SJCRH30 (cell line): ENCODE measurements around the gene ANKRD60. TPM values are rescaled to one million over a fixed set of nuclear protein-coding genes. Genes with fewer than 3 reads are reported as not detected.

ENCODE experiments used
- DNase-seq, 2 experiments: peaks; one replicate each; pipeline ENCODE4 v3.0.0-alpha.2; 2015 to 2020
- H3K27ac ChIP-seq: fragments of 250-450 bp; sonication (Bioruptor Pico); 2 replicates; pipeline ENCODE4 v1.5.1; 2020; ENCODE audit warnings: mild to moderate bottlenecking, moderate library complexity
- H3K27me3 ChIP-seq: fragments of 250-450 bp; sonication (Bioruptor Pico); 2 replicates; pipeline ENCODE4 v1.5.1; 2020; ENCODE audit warnings: mild to moderate bottlenecking, moderate library complexity
- H3K36me3 ChIP-seq: fragments of 250-450 bp; sonication (Bioruptor Pico); 2 replicates; pipeline ENCODE4 v1.5.1; 2020; ENCODE audit warnings: mild to moderate bottlenecking, moderate library complexity
- H3K4me1 ChIP-seq: fragments of 250-450 bp; sonication (Bioruptor Pico); 2 replicates; pipeline ENCODE4 v1.5.1; 2020; ENCODE audit warnings: mild to moderate bottlenecking, moderate library complexity
- H3K4me3 ChIP-seq: fragments of 250-450 bp; sonication (Bioruptor Pico); 2 replicates; pipeline ENCODE4 v1.5.1; 2020; ENCODE audit warnings: mild to moderate bottlenecking, moderate library complexity
- H3K9me3 ChIP-seq: fragments of 250-450 bp; sonication (Bioruptor Pico); replicated peaks from 2 replicates; pipeline ENCODE4 v1.5.1; 2020; ENCODE audit warnings: mild to moderate bottlenecking, moderate library complexity
- total RNA-seq: library from RNA; depleted of rRNA; stranded (reverse); fragments of >200 nt; shearing (Covaris generic); gene quantifications from 2 replicates; pipeline ENCODE4 v1.2.3, GENCODE V29; 2014; rRNA removed

The ANKRD60 gene
- total RNA-seq = not detected in 2 replicates

- H3K4me3 ChIP-seq = no peak within 1 kb of the TSS
- no peak for DNase-seq
- peaks cover 6% of the 10 kb centered on the region; the same call in 1 of the 2 replicates for H3K27me3 ChIP-seq
- no peaks in the 10 kb centered on the region for H3K9me3 ChIP-seq
- H3K27ac ChIP-seq = no peak within 1 kb of the TSS
- no peaks in the 10 kb centered on the region for H3K36me3 ChIP-seq
- no peaks in the 10 kb centered on the region for H3K4me1 ChIP-seq
Observed at GRCh38 chr20:58228484-58229197, at the start of gene ANKRD60. TSS of gene ANKRD60 (minus strand) at chr20:58228653. CDS start at chr20:58228653, 0 bp downstream.

- no peaks in the 10 kb centered on the region for H3K27me3 ChIP-seq
- H3K4me1 ChIP-seq = no peaks in the 10 kb centered on the region
- H3K36me3 ChIP-seq = no peaks in the 10 kb centered on the region; the same call in none of the 2 replicates
- no peak overlapping the region for H3K27ac ChIP-seq
- H3K9me3 ChIP-seq = peaks cover 13% of the 10 kb centered on the region; the same call in 1 of the 2 replicates
- no peak for DNase-seq
- no peak overlapping the region for H3K4me3 ChIP-seq
Observed at GRCh38 chr20:58277578-58278472, 49.4 kb upstream of the ANKRD60 start.

- Histone ChIP-seq H3K27me3 (no peaks in the 10 kb centered on the region), H3K36me3 (peaks cover 2% of the 10 kb centered on the region), H3K4me1 (peaks cover 1% of the 10 kb centered on the region; the same call in 1 of the 2 replicates), H3K9me3 (peaks cover 13% of the 10 kb centered on the region; the same call in 1 of the 2 replicates), H3K27ac (no peak overlapping the region), H3K4me3 (no peak overlapping the region)
- no peak for DNase-seq
Observed at GRCh38 chr20:58277107-58277506, 48.7 kb upstream of the ANKRD60 start.

GRCh38 chr20:58274384-58274783 lies 45.9 kb upstream of the ANKRD60 start:
- Histone ChIP-seq H3K4me3 (no peak overlapping the region), H3K36me3 (peaks cover 7% of the 10 kb centered on the region), H3K9me3 (peaks cover 13% of the 10 kb centered on the region; the same call in 1 of the 2 replicates), H3K4me1 (peaks cover 5% of the 10 kb centered on the region; the same call in 1 of the 2 replicates), H3K27me3 (no peaks in the 10 kb centered on the region), H3K27ac (no peak overlapping the region)
- no peak for DNase-seq

GRCh38 chr20:58271606-58272351 lies 43.3 kb upstream of the ANKRD60 start:
- peaks cover 5% of the 10 kb centered on the region; the same call in 1 of the 2 replicates for H3K4me1 ChIP-seq
- peak in 1 of 2 experiments; percentile 21 for DNase-seq
- H3K4me3 ChIP-seq = no peak overlapping the region
- no peaks in the 10 kb centered on the region for H3K27me3 ChIP-seq
- peaks cover 7% of the 10 kb centered on the region for H3K36me3 ChIP-seq
- no peak overlapping the region for H3K27ac ChIP-seq
- peaks cover 13% of the 10 kb centered on the region; the same call in 1 of the 2 replicates for H3K9me3 ChIP-seq

GRCh38 chr20:58268936-58269619 lies 40.6 kb upstream of the ANKRD60 start:
- peaks cover 5% of the 10 kb centered on the region; the same call in 1 of the 2 replicates for H3K9me3 ChIP-seq
- no peak overlapping the region for H3K27ac ChIP-seq
- no peak overlapping the region for H3K4me3 ChIP-seq
- H3K4me1 ChIP-seq = peaks cover 5% of the 10 kb centered on the region; the same call in 1 of the 2 replicates
- no peak for DNase-seq
- no peaks in the 10 kb centered on the region for H3K27me3 ChIP-seq
- peaks cover 15% of the 10 kb centered on the region for H3K36me3 ChIP-seq

- Histone ChIP-seq H3K27me3 (no peaks in the 10 kb centered on the region), H3K27ac (no peak overlapping the region), H3K4me1 (peaks cover 5% of the 10 kb centered on the region; the same call in 1 of the 2 replicates), H3K9me3 (0 out of 2 replicates have a peak, but pooled peaks cover 3% of the 10 kb centered on the region), H3K36me3 (peaks cover 15% of the 10 kb centered on the region), H3K4me3 (no peak overlapping the region)
- DNase-seq = no peak
Observed at GRCh38 chr20:58268421-58268821, 40.0 kb upstream of the ANKRD60 start.

- H3K9me3 ChIP-seq = no peaks in the 10 kb centered on the region
- H3K27ac ChIP-seq = no peak overlapping the region
- H3K36me3 ChIP-seq = peaks cover 19% of the 10 kb centered on the region
- H3K4me3 ChIP-seq = no peak overlapping the region
- peaks cover 5% of the 10 kb centered on the region; the same call in 1 of the 2 replicates for H3K4me1 ChIP-seq
- no peak for DNase-seq
- H3K27me3 ChIP-seq = no peaks in the 10 kb centered on the region
Observed at GRCh38 chr20:58267389-58268215, 39.1 kb upstream of the ANKRD60 start.

GRCh38 chr20:58264271-58264670 lies 35.8 kb upstream of the ANKRD60 start:
- Histone ChIP-seq H3K27ac (no peak overlapping the region), H3K9me3 (no peaks in the 10 kb centered on the region), H3K36me3 (peaks cover 12% of the 10 kb centered on the region), H3K4me1 (no peaks in the 10 kb centered on the region), H3K27me3 (no peaks in the 10 kb centered on the region), H3K4me3 (no peak overlapping the region)
- no peak for DNase-seq

- Histone ChIP-seq H3K27me3 (no peaks in the 10 kb centered on the region), H3K36me3 (peaks cover 12% of the 10 kb centered on the region), H3K9me3 (no peaks in the 10 kb centered on the region), H3K4me3 (no peak overlapping the region), H3K4me1 (no peaks in the 10 kb centered on the region), H3K27ac (no peak overlapping the region)
- no peak for DNase-seq
Observed at GRCh38 chr20:58261660-58262059, 33.2 kb upstream of the ANKRD60 start.

- Histone ChIP-seq H3K4me1 (no peaks in the 10 kb centered on the region), H3K27ac (no peak overlapping the region), H3K4me3 (no peak overlapping the region), H3K36me3 (peaks cover 6% of the 10 kb centered on the region), H3K9me3 (no peaks in the 10 kb centered on the region), H3K27me3 (no peaks in the 10 kb centered on the region)
- no peak for DNase-seq
Observed at GRCh38 chr20:58260006-58260405, 31.6 kb upstream of the ANKRD60 start.

- no peaks in the 10 kb centered on the region for H3K27me3 ChIP-seq
- peaks cover 4% of the 10 kb centered on the region; the same call in 1 of the 2 replicates for H3K36me3 ChIP-seq
- H3K4me1 ChIP-seq = no peaks in the 10 kb centered on the region
- DNase-seq = no peak
- H3K9me3 ChIP-seq = peaks cover 6% of the 10 kb centered on the region; the same call in 1 of the 2 replicates
- no peak overlapping the region for H3K27ac ChIP-seq
- no peak overlapping the region for H3K4me3 ChIP-seq
Observed at GRCh38 chr20:58256842-58257241, 28.4 kb upstream of the ANKRD60 start.

GRCh38 chr20:58256307-58256706 lies 27.9 kb upstream of the ANKRD60 start:
- Histone ChIP-seq H3K9me3 (peaks cover 6% of the 10 kb centered on the region; the same call in 1 of the 2 replicates), H3K4me3 (no peak overlapping the region), H3K27ac (no peak overlapping the region), H3K4me1 (no peaks in the 10 kb centered on the region), H3K36me3 (peaks cover 4% of the 10 kb centered on the region; the same call in 1 of the 2 replicates), H3K27me3 (no peaks in the 10 kb centered on the region)
- no peak for DNase-seq
